Vagina (tissue), 2 donors: Measurements from ENCODE around the gene DHRS4.

Source experiments
- POLR2AphosphoS5 ChIP-seq, 2 donors: sonication (generic); formaldehyde crosslinking; IDR thresholded peaks; one replicate each; pipeline ENCODE4 v1.9.0; 2017; ENCODE audit warnings: antibody characterized with exemption in 2 of 2, mild to moderate bottlenecking in 2 of 2, low read depth in 1 of 2; ENCODE audit not compliant: insufficient read depth in 1 of 2
- TF ChIP-seq, protein P1 (sequence below), 3 experiments: fragments of 450-650 bp in 2 of 3; fragments of 200-600 bp in 1 of 3; sonication (generic) in 1 of 3; IDR thresholded peaks; one replicate each; pipeline ENCODE4 v1.5.1; 2017 to 2019; ENCODE audit warnings: antibody characterized with exemption in 3 of 3, mild to moderate bottlenecking in 2 of 3, moderate library complexity in 2 of 3

DNA sequence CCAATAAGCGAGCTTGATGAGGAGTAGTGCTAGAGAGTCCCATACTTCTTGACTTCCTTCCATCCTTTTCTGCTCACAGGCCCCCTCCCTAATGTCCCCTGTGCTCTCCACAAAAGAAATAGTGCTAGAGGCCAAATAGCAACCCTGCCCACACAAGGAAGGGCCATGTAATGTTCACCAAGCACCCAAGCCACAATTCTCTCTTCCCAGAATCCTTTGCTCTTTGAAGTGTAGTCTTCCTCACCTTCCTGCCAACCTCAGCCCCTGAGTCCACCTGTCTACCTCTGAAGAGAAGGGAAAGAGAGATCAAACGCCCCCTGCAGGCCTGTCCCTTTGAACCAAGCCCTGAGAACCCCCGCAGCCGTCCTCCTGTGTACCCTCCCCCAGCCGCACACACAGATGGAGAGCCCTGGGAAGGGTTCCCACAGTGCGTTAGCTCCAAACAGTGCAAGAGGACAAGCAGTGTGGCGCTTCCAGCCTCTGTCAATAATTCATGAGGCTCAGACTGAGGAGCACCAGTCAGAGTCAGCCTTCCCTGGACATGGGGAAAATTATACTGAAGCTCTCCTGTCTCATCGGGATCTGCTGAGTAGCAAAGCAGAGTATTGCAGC is 1.9 kb upstream of the DHRS4 start:
- TF ChIP-seq, protein P1, sequence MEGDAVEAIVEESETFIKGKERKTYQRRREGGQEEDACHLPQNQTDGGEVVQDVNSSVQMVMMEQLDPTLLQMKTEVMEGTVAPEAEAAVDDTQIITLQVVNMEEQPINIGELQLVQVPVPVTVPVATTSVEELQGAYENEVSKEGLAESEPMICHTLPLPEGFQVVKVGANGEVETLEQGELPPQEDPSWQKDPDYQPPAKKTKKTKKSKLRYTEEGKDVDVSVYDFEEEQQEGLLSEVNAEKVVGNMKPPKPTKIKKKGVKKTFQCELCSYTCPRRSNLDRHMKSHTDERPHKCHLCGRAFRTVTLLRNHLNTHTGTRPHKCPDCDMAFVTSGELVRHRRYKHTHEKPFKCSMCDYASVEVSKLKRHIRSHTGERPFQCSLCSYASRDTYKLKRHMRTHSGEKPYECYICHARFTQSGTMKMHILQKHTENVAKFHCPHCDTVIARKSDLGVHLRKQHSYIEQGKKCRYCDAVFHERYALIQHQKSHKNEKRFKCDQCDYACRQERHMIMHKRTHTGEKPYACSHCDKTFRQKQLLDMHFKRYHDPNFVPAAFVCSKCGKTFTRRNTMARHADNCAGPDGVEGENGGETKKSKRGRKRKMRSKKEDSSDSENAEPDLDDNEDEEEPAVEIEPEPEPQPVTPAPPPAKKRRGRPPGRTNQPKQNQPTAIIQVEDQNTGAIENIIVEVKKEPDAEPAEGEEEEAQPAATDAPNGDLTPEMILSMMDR (IDR thresholded peaks at IDR 0.05), result no peak
- no peak for TF ChIP-seq POLR2AphosphoS5 (IDR thresholded peaks at IDR 0.05; ENCODE audit: insufficient read depth in 1 of 2, low read depth in 1 of 2)
